Kidney epithelial cell (primary cell): ENCODE data around the gene FAM184B. TPM values are rescaled to one million over a fixed set of nuclear protein-coding genes. Genes with fewer than 3 reads are reported as not detected.

Experiments
- DNase-seq: peaks from one replicate; pipeline ENCODE4 v3.0.0-alpha.2; 2010; ENCODE audit warnings: low read depth
- H3K27me3 ChIP-seq: 2 replicates; pipeline ENCODE4 v1.6.0; 2011; ENCODE audit warnings: low read length; ENCODE audit not compliant: control insufficient read depth, insufficient read depth
- H3K36me3 ChIP-seq: 2 replicates; pipeline ENCODE4 v1.5.1; 2011; ENCODE audit warnings: low read length; ENCODE audit not compliant: control insufficient read depth, insufficient read depth
- H3K4me3 ChIP-seq: 2 replicates; pipeline ENCODE4 v1.5.1; 2011; ENCODE audit warnings: low read depth, mild to moderate bottlenecking, control low read depth, low read length
- CTCF ChIP-seq: IDR thresholded peaks from 2 replicates; pipeline ENCODE4 v1.5.1; 2011; ENCODE audit warnings: mild to moderate bottlenecking, moderate library complexity, low read length, control low read depth, inconsistent platforms; ENCODE audit not compliant: insufficient read depth, poor library complexity, severe bottlenecking
- total RNA-seq: library from RNA; depleted of rRNA; stranded (reverse); fragments of >200 nt; gene quantifications from 2 replicates; pipeline ENCODE4 v1.2.3, GENCODE V29; 2015

Gene FAM184B
- total RNA-seq, 1 donor from 2014 or later = under 0.01 TPM

GRCh38 chr4:17757621-17758020 is 23.8 kb downstream of the FAM184B start:
- no peak for DNase-seq
- no peak for TF ChIP-seq CTCF
- no peak overlapping the region for H3K4me3 ChIP-seq
- no peaks in the 10 kb centered on the region for H3K36me3 ChIP-seq
- H3K27me3 ChIP-seq = no peaks in the 10 kb centered on the region

GRCh38 chr4:17753646-17754045 is 27.8 kb downstream of the FAM184B start:
- no peaks in the 10 kb centered on the region for H3K27me3 ChIP-seq
- TF ChIP-seq CTCF = no peak
- no peak overlapping the region for H3K4me3 ChIP-seq
- no peak for DNase-seq
- H3K36me3 ChIP-seq = no peaks in the 10 kb centered on the region

- H3K27me3 ChIP-seq = no peaks in the 10 kb centered on the region
- no peaks in the 10 kb centered on the region for H3K36me3 ChIP-seq
- DNase-seq = no peak
- H3K4me3 ChIP-seq = no peak overlapping the region
- TF ChIP-seq CTCF = no peak
Observed at GRCh38 chr4:17740702-17741101, 40.7 kb downstream of the FAM184B start.

GRCh38 chr4:17736484-17736883 is 44.9 kb downstream of the FAM184B start:
- TF ChIP-seq CTCF = no peak
- no peak overlapping the region for H3K4me3 ChIP-seq
- no peaks in the 10 kb centered on the region for H3K27me3 ChIP-seq
- H3K36me3 ChIP-seq = no peaks in the 10 kb centered on the region
- DNase-seq = no peak

- no peak overlapping the region for H3K4me3 ChIP-seq
- no peak for DNase-seq
- TF ChIP-seq CTCF = no peak
- no peaks in the 10 kb centered on the region for H3K27me3 ChIP-seq
- no peaks in the 10 kb centered on the region for H3K36me3 ChIP-seq
Observed at GRCh38 chr4:17726911-17727310, 54.5 kb downstream of the FAM184B start.

- Histone ChIP-seq H3K27me3 (no peaks in the 10 kb centered on the region), H3K36me3 (no peaks in the 10 kb centered on the region), H3K4me3 (no peak overlapping the region)
- no peak for TF ChIP-seq CTCF
- DNase-seq = no peak
Observed at GRCh38 chr4:17723648-17724047, 57.8 kb downstream of the FAM184B start.
